OCI-LY3 (cell line): ENCODE measurements around the gene TRERF1.

Source experiments
- EZH2phosphoT487 ChIP-seq: fragments of 200-600 bp; shearing (Covaris generic); IDR thresholded peaks from 2 replicates; pipeline ENCODE4 v1.6.1; 2018; ENCODE audit warnings: antibody characterized with exemption, mixed run types, low read depth
- TF ChIP-seq, protein P1 (sequence below): fragments of 200-600, 300-600 bp; sonication (generic); IDR thresholded peaks from 2 replicates; pipeline ENCODE4 v1.5.1; 2014; ENCODE audit warnings: antibody characterized with exemption, low read length, low read depth

- TF ChIP-seq, protein P1, sequence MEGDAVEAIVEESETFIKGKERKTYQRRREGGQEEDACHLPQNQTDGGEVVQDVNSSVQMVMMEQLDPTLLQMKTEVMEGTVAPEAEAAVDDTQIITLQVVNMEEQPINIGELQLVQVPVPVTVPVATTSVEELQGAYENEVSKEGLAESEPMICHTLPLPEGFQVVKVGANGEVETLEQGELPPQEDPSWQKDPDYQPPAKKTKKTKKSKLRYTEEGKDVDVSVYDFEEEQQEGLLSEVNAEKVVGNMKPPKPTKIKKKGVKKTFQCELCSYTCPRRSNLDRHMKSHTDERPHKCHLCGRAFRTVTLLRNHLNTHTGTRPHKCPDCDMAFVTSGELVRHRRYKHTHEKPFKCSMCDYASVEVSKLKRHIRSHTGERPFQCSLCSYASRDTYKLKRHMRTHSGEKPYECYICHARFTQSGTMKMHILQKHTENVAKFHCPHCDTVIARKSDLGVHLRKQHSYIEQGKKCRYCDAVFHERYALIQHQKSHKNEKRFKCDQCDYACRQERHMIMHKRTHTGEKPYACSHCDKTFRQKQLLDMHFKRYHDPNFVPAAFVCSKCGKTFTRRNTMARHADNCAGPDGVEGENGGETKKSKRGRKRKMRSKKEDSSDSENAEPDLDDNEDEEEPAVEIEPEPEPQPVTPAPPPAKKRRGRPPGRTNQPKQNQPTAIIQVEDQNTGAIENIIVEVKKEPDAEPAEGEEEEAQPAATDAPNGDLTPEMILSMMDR, result no peak
- no peak for TF ChIP-seq EZH2phosphoT487
These were observed 26.7 kb downstream of the TRERF1 start for GRCh38 chr6:42424906-42425474.
